GM12878 (cell line): ENCODE results near the gene ANO4. TPM values are rescaled to one million over a fixed set of nuclear protein-coding genes. Genes with fewer than 3 reads are reported as not detected.

Experiments used
- ATAC-seq: fragments of 200-7000 bp; cut with Tn5 transposase; 3 replicates; pipeline ENCODE4 v1.9.1; 2020; ENCODE audit warnings: mild to moderate bottlenecking, moderate library complexity
- BruUV-seq: library from RNA; stranded (reverse); fragments of 400-500 nt; replicated peaks from 2 replicates; lab custom pipeline; 2021; lab: Mats Ljungman, UMichigan
- CTCF ChIA-PET: fragments of 300-600 bp; sonication (Branson Sonifier 250); formaldehyde crosslinking; extraction: SDS; loops from one replicate; lab custom pipeline; 2021; ENCODE audit warnings: inconsistent platforms; lab: Yijun Ruan, JAX
- POLR2A ChIA-PET: fragments of 350-600 bp; formaldehyde crosslinking; extraction: SDS; loops from one replicate; lab custom pipeline; 2021; ENCODE audit warnings: inconsistent platforms; lab: Charles Lee
- RAD21 ChIA-PET: fragments of 300-600 bp; sonication (Branson Sonifier 250); formaldehyde crosslinking; loops from one replicate; lab custom pipeline; 2023; ENCODE audit warnings: antibody characterized with exemption; ENCODE audit not compliant: unreplicated experiment; lab: Charles Lee
- SMC1A ChIA-PET: fragments of 300-600 bp; sonication (Branson Sonifier 250); formaldehyde crosslinking; loops from one replicate; lab custom pipeline; 2023; ENCODE audit not compliant: unreplicated experiment, uncharacterized antibody; lab: Charles Lee
- DNase-seq: peaks from one replicate; pipeline ENCODE4 v3.0.0-alpha.2; 2011; ENCODE audit warnings: low read depth, low spot score
- FAIRE-seq: peaks from 3 replicates; lab custom pipeline; 2011; peaks lifted over from hg19 to GRCh38; lab: Jason Lieb, UNC
- H2AFZ ChIP-seq: 2 replicates; pipeline ENCODE4 v1.6.0; 2011; ENCODE audit warnings: low read depth, low read length, control low read depth; ENCODE audit not compliant: control insufficient read depth
- H3K27ac ChIP-seq: 2 replicates; pipeline ENCODE4 v1.5.1; 2011; ENCODE audit warnings: control low read depth; ENCODE audit not compliant: control insufficient read depth, insufficient read depth
- H3K27me3 ChIP-seq, 2 experiments: replicated peaks in 1 of 2; 2 replicates each; pipeline versions ENCODE4 v1.6.0 to v1.6.1; 2011; ENCODE audit warnings: low read length in 1 of 2; ENCODE audit not compliant: control insufficient read depth in 2 of 2, insufficient read depth in 2 of 2
- H3K36me3 ChIP-seq, 2 experiments: 2 replicates each; pipeline ENCODE4 v1.5.1; 2011; ENCODE audit warnings: low read length in 1 of 2; ENCODE audit not compliant: control insufficient read depth in 2 of 2, insufficient read depth in 2 of 2
- H3K4me1 ChIP-seq: 2 replicates; pipeline ENCODE4 v1.6.1; 2011; ENCODE audit warnings: mild to moderate bottlenecking, low read length, moderate library complexity, mixed read lengths; ENCODE audit not compliant: control insufficient read depth, insufficient read depth
- H3K4me2 ChIP-seq: 2 replicates; pipeline ENCODE4 v1.6.0; 2011; ENCODE audit warnings: control low read depth; ENCODE audit not compliant: control insufficient read depth, insufficient read depth
- H3K4me3 ChIP-seq: fragments of 200-600 bp; sonication (generic); 2 replicates; pipeline ENCODE4 v1.5.1; 2016
- H3K79me2 ChIP-seq: 2 replicates; pipeline ENCODE4 v1.6.0; 2011; ENCODE audit warnings: low read length; ENCODE audit not compliant: control insufficient read depth, insufficient read depth
- H3K9ac ChIP-seq: 2 replicates; pipeline ENCODE4 v1.8.0; 2011; ENCODE audit warnings: low read length, control low read depth, mixed read lengths; ENCODE audit not compliant: control insufficient read depth, insufficient read depth
- H3K9me3 ChIP-seq: replicated peaks from 3 replicates; pipeline ENCODE4 v1.5.1; 2011; ENCODE audit warnings: mild to moderate bottlenecking, low read length; ENCODE audit not compliant: control insufficient read depth, insufficient read depth
- H4K20me1 ChIP-seq: 2 replicates; pipeline ENCODE4 v1.6.0; 2011; ENCODE audit not compliant: control insufficient read depth, insufficient read depth
- ASH2L ChIP-seq: fragments of 300-600, 200-600 bp; sonication (generic); IDR thresholded peaks from 2 replicates; pipeline ENCODE4 v1.6.1; 2017; ENCODE audit warnings: low read depth, mild to moderate bottlenecking, borderline replicate concordance
- EZH2 ChIP-seq: IDR thresholded peaks from 2 replicates; pipeline ENCODE4 v1.6.1; 2012; ENCODE audit warnings: low read depth, mild to moderate bottlenecking, control low read depth, inconsistent platforms, low read length, borderline replicate concordance; ENCODE audit not compliant: control insufficient read depth
- MTA2 ChIP-seq: fragments of 450-650 bp; IDR thresholded peaks from 2 replicates; pipeline ENCODE4 v1.6.1; 2016; ENCODE audit warnings: low read depth, mild to moderate bottlenecking, moderate library complexity
- NFXL1 ChIP-seq: fragments of 450-650 bp; IDR thresholded peaks from 2 replicates; pipeline ENCODE4 v1.6.1; 2017; ENCODE audit warnings: antibody characterized with exemption, mild to moderate bottlenecking, borderline replicate concordance
- NR2F1 ChIP-seq: fragments of 450-650 bp; conservative IDR thresholded peaks from 2 replicates; pipeline ENCODE4 v1.6.1; 2017; ENCODE audit warnings: mild to moderate bottlenecking
- RAD51 ChIP-seq: fragments of 450-650 bp; IDR thresholded peaks from 2 replicates; pipeline ENCODE4 v1.6.1; 2016; ENCODE audit warnings: moderate library complexity, mild to moderate bottlenecking, inconsistent platforms
- RELA ChIP-seq: fragments of 450-650 bp; IDR thresholded peaks from 2 replicates; pipeline ENCODE4 v1.8.0; 2014; ENCODE audit warnings: borderline replicate concordance; ENCODE audit not compliant: partially characterized antibody
- RUNX3 ChIP-seq: IDR thresholded peaks from 2 replicates; pipeline ENCODE4 v1.6.1; 2012; ENCODE audit warnings: low read length, inconsistent platforms
- SPI1 ChIP-seq: IDR thresholded peaks from 2 replicates; pipeline ENCODE4 v1.6.1; 2011; ENCODE audit warnings: low read depth, mild to moderate bottlenecking, low read length, moderate library complexity, borderline replicate concordance; ENCODE audit not compliant: insufficient read depth
- SUZ12 ChIP-seq: fragments of 200-600 bp; sonication (generic); IDR thresholded peaks from one replicate; pipeline ENCODE4 v1.6.1; 2018; ENCODE audit warnings: antibody characterized with exemption, mild to moderate bottlenecking; ENCODE audit not compliant: unreplicated experiment
- TCF7 ChIP-seq: IDR thresholded peaks from 2 replicates; pipeline ENCODE4 v1.6.1; 2014; ENCODE audit warnings: antibody characterized with exemption, borderline replicate concordance
- ZNF207 ChIP-seq: fragments of 450-650 bp; IDR thresholded peaks from 2 replicates; pipeline ENCODE4 v1.6.1; 2014; ENCODE audit warnings: antibody characterized with exemption, mild to moderate bottlenecking, borderline replicate concordance
- ZNF24 ChIP-seq: fragments of 450-650 bp; IDR thresholded peaks from 2 replicates; pipeline ENCODE4 v1.6.1; 2017; ENCODE audit warnings: antibody characterized with exemption, mild to moderate bottlenecking
- ZNF274 ChIP-seq: IDR thresholded peaks from one replicate; pipeline ENCODE4 v1.8.0; 2011; ENCODE audit not compliant: insufficient read length, insufficient read depth
- ZSCAN29 ChIP-seq: fragments of 450-650 bp; IDR thresholded peaks from 2 replicates; pipeline ENCODE4 v1.6.1; 2017; ENCODE audit warnings: mild to moderate bottlenecking, moderate library complexity
- WGBS: methylation state at CpG from one replicate; pipeline ENCODE4 v1.1.6; 2016; ENCODE audit warnings: low lambda C conversion rate; ENCODE audit not compliant: insufficient replicate concordance, insufficient coverage; ENCODE audit errors: missing lambda C conversion rate; 5-methylcytosine and 5-hydroxymethylcytosine counted together
- in situ Hi-C: fragments of 300-500 bp; cut with MboI; formaldehyde crosslinking; loops from 9 replicates; pipeline ENCODE4 v1.14.3; 2018; ENCODE audit warnings: mixed read lengths
- intact Hi-C: fragments of 100-400 bp; cut with micrococcal nuclease; formaldehyde crosslinking; loops from one replicate; pipeline ENCODE4 v1.14.2; 2022; ENCODE audit not compliant: unreplicated experiment
- polyA plus RNA-seq, 11 experiments: library from polyadenylated mRNA; depleted of rRNA in 4 of 11; unstranded in 6 of 11; stranded (reverse) in 5 of 11; fragments of >200 nt; fragmentation: Nextera tagmentation in 4 of 11; fragmentation: Illumina TruSeq in 1 of 11; extraction: Ambion mirVana in 4 of 11; extraction: Trizol in 1 of 11; gene quantifications; 1 replicate in 1 of 11; 2 replicates in 10 of 11; pipeline versions ENCODE4 v1.2.1 to v1.2.3, GENCODE V29; 2011 to 2016; ENCODE audit warnings: inconsistent platforms in 2 of 11, missing spikeins in 2 of 11, low read depth in 1 of 11
- total RNA-seq, 4 experiments: library from RNA; depleted of rRNA in 3 of 4; stranded (reverse); fragments of >200 nt in 3 of 4; fragmentation: Illumina TruSeq in 1 of 4; extraction: Trizol in 1 of 4; gene quantifications; 2 replicates each; pipeline versions ENCODE4 v1.2.1 to v1.2.3, GENCODE V29; 2013 to 2021
- TF ChIP-seq, protein P1 (sequence below): IDR thresholded peaks from 2 replicates; pipeline ENCODE4 v1.6.1; 2012; ENCODE audit warnings: low read depth, low read length, improper control_type of control experiment
- TF ChIP-seq, protein P2 (sequence below): fragments of 450-650 bp; IDR thresholded peaks from 2 replicates; pipeline ENCODE4 v1.6.1; 2016; ENCODE audit warnings: mild to moderate bottlenecking

The ANO4 gene
- total and polyA plus RNA-seq, 10 of the 15 experiments (the other 5 are each of a cell fraction or from before 2014, with no cell fraction given) = not detected

DNA sequence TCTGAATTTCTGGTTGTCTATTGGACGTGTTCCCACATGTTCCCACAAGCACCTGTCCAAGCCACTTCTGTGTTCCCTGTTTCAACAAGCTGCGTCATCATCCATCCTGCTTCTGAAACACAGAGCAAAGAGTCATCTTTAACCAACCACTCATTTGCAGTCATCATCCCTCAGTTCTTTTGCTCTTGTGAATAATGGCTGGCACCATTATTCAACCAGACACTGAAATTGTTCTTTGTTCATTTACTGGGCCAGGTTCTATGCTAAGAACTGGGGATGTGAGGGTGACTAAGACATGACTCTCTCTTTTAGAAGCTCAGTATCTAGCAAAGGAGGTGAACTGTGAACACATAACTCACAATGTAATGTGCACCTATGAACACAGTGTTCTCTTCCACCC lies 40.7 kb upstream of the ANO4 start:
- Histone ChIP-seq H3K4me3 (no peak overlapping the region), H2AFZ (no peak overlapping the region), H4K20me1 (no peaks in the 10 kb centered on the region), H3K4me2 (no peak overlapping the region), H3K27ac (no peak overlapping the region), H3K79me2 (no peaks in the 10 kb centered on the region), H3K36me3 (no peaks in the 10 kb centered on the region), H3K27me3 (no peaks in the 10 kb centered on the region), H3K4me1 (no peaks in the 10 kb centered on the region), H3K9ac (no peak overlapping the region), H3K9me3 (no peaks in the 10 kb centered on the region)
- WGBS = 12% methylated on average over 2 of the region's 2 CpGs
- intact Hi-C loops (no loop called here), in situ Hi-C loops (no loop called here)
- SMC1A ChIA-PET = no interaction called here
- no peak for ATAC-seq
- RAD21 ChIA-PET = no interaction called here
- CTCF ChIA-PET = interaction anchor here (1.0 kb wide), 1 partner anchor 482 kb away, joined by 3 read pairs; no protein-coding TSS in a partner anchor
- FAIRE-seq = no peak
- TF ChIP-seq ASH2L (no peak), NR2F1 (no peak), ZSCAN29 (no peak), RAD51 (no peak)
- POLR2A ChIA-PET = no interaction called here
- DNase-seq = no peak
- BruUV-seq = no TSS peak

DNA sequence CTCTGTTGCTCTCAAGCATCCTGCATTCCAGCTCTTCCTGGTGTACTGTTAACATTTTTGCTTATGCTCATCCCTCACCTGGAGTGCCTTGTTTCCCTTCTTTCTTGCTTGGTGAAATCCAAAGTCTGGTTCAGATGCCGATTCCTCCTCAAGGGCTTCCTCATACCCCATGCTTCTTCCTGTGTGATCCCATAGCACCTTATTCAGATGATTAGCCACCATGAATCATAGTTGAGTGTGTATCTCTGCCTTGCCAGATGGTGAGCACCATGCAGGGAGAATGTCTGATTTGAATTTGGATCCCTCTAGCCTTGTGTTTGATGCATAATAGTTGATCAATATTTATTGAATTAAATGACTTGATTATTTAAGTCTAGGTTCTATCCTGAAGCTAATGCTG lies 39.4 kb upstream of the ANO4 start:
- H3K4me1 ChIP-seq = no peaks in the 10 kb centered on the region
- no peaks in the 10 kb centered on the region for H3K79me2 ChIP-seq
- ChIA-PET SMC1A (no interaction called here), RAD21 (no interaction called here), CTCF (interaction anchor here (0.8 kb wide), 1 partner anchor 15 kb away, joined by 3 read pairs; no protein-coding TSS in a partner anchor), POLR2A (no interaction called here)
- H4K20me1 ChIP-seq = no peaks in the 10 kb centered on the region
- no TSS peak for BruUV-seq
- no peak for DNase-seq
- in situ Hi-C loops = no loop called here
- intact Hi-C loops = no loop called here
- H3K27ac ChIP-seq = no peak overlapping the region
- no peak overlapping the region for H3K4me2 ChIP-seq
- no peak for FAIRE-seq
- no peak for ATAC-seq
- H3K36me3 ChIP-seq = no peaks in the 10 kb centered on the region
- no peak overlapping the region for H2AFZ ChIP-seq
- no peak overlapping the region for H3K4me3 ChIP-seq
- TF ChIP-seq SUZ12 (no peak), ZNF207 (no peak), EZH2 (no peak), MTA2 (no peak), ZNF274 (no peak), TCF7 (no peak), RUNX3 (no peak), RELA (no peak), NFXL1 (no peak), ZNF24 (no peak), SPI1 (no peak)
- TF ChIP-seq, protein P1, sequence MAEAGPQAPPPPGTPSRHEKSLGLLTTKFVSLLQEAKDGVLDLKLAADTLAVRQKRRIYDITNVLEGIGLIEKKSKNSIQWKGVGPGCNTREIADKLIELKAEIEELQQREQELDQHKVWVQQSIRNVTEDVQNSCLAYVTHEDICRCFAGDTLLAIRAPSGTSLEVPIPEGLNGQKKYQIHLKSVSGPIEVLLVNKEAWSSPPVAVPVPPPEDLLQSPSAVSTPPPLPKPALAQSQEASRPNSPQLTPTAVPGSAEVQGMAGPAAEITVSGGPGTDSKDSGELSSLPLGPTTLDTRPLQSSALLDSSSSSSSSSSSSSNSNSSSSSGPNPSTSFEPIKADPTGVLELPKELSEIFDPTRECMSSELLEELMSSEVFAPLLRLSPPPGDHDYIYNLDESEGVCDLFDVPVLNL = no peak
- TF ChIP-seq, protein P2, sequence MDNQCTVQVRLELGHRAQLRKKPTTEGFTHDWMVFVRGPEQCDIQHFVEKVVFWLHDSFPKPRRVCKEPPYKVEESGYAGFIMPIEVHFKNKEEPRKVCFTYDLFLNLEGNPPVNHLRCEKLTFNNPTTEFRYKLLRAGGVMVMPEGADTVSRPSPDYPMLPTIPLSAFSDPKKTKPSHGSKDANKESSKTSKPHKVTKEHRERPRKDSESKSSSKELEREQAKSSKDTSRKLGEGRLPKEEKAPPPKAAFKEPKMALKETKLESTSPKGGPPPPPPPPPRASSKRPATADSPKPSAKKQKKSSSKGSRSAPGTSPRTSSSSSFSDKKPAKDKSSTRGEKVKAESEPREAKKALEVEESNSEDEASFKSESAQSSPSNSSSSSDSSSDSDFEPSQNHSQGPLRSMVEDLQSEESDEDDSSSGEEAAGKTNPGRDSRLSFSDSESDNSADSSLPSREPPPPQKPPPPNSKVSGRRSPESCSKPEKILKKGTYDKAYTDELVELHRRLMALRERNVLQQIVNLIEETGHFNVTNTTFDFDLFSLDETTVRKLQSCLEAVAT = no peak
- H3K27me3 ChIP-seq = no peaks in the 10 kb centered on the region
- H3K9me3 ChIP-seq = no peaks in the 10 kb centered on the region
- WGBS = 87% methylated on average over 1 of the region's 1 CpG
- no peak overlapping the region for H3K9ac ChIP-seq
